Mesothelial cell of epicardium (in vitro differentiated cells): ENCODE measurements around the gene DDIAS. TPM values are rescaled to one million over a fixed set of nuclear protein-coding genes. Genes with fewer than 3 reads are reported as not detected.
"Not testable (repeated sequence)": the region's sequence is repeated elsewhere in the genome, so short reads cannot be mapped to it uniquely, and the experiment has no call there.

ENCODE experiments used
- DNase-seq, 2 experiments: peaks; one replicate each; pipeline ENCODE4 v3.0.0; 2021; ENCODE audit warnings: low spot score in 2 of 2; ENCODE audit not compliant: unreplicated experiment in 2 of 2
- H3K27ac Mint-ChIP-seq: 2 replicates; pipeline ENCODE4 v1.8.0; 2021; ENCODE audit warnings: mixed read lengths
- H3K27me3 Mint-ChIP-seq: 2 replicates; pipeline ENCODE4 v1.8.0; 2021; ENCODE audit warnings: low read depth, mixed read lengths
- H3K36me3 Mint-ChIP-seq: 2 replicates; pipeline ENCODE4 v1.8.0; 2021; ENCODE audit warnings: mixed read lengths
- H3K4me1 Mint-ChIP-seq: 2 replicates; pipeline ENCODE4 v1.8.0; 2021; ENCODE audit warnings: mixed read lengths
- H3K4me3 Mint-ChIP-seq: 2 replicates; pipeline ENCODE4 v1.8.0; 2021; ENCODE audit warnings: mild to moderate bottlenecking, moderate library complexity, mixed read lengths
- H3K9me3 Mint-ChIP-seq: 2 replicates; pipeline ENCODE4 v1.8.0; 2021; ENCODE audit warnings: mixed read lengths
- CTCF ChIP-seq: fragments of 200-600 bp; sonication (generic); IDR thresholded peaks from one replicate; pipeline ENCODE4 v1.5.0; 2021; ENCODE audit warnings: antibody characterized with exemption; ENCODE audit not compliant: unreplicated experiment
- total RNA-seq: library from RNA; stranded (reverse); gene quantifications from 3 replicates; pipeline ENCODE4 v1.2.1, GENCODE V29; 2021

DDIAS gene
- total RNA-seq, 1 donor from 2014 or later = 5.6 TPM

- H3K27ac Mint-ChIP-seq = no peak overlapping the region
Measured at GRCh38 chr11:82959987-82960778, 58.6 kb downstream of the DDIAS start.

GRCh38 chr11:82960779-82961143 lies 59.2 kb downstream of the DDIAS start:
- no peaks in the 10 kb centered on the region for H3K27me3 Mint-ChIP-seq
- H3K4me3 Mint-ChIP-seq = no peak overlapping the region
- H3K36me3 Mint-ChIP-seq = no peaks in the 10 kb centered on the region
- H3K27ac Mint-ChIP-seq = no peak overlapping the region
- no peak for DNase-seq
- H3K4me1 Mint-ChIP-seq = no peaks in the 10 kb centered on the region
- H3K9me3 Mint-ChIP-seq = peaks cover 10% of the 10 kb centered on the region
- no peak for TF ChIP-seq CTCF

More at GRCh38 chr11:82959987-82960778, 58.6 kb downstream of the DDIAS start:
- Mint-ChIP-seq H3K9me3 (peaks cover 10% of the 10 kb centered on the region), H3K4me1 (no peaks in the 10 kb centered on the region), H3K36me3 (no peaks in the 10 kb centered on the region), H3K4me3 (no peak overlapping the region), H3K27me3 (no peaks in the 10 kb centered on the region)
- no peak for DNase-seq
- TF ChIP-seq CTCF = no peak

GRCh38 chr11:82962021-82962420 lies 60.5 kb downstream of the DDIAS start:
- not testable (repeated sequence) for H3K27me3 Mint-ChIP-seq, H3K27ac Mint-ChIP-seq, H3K36me3 Mint-ChIP-seq, H3K4me3 Mint-ChIP-seq, H3K4me1 Mint-ChIP-seq, DNase-seq
- peaks cover 10% of the 10 kb centered on the region for H3K9me3 Mint-ChIP-seq

GRCh38 chr11:82967381-82967780 lies 65.8 kb downstream of the DDIAS start:
- Mint-ChIP-seq H3K36me3 (no peaks in the 10 kb centered on the region), H3K27ac (no peak overlapping the region), H3K4me3 (no peak overlapping the region), H3K9me3 (peaks cover 8% of the 10 kb centered on the region), H3K27me3 (no peaks in the 10 kb centered on the region), H3K4me1 (no peaks in the 10 kb centered on the region)
- no peak for TF ChIP-seq CTCF
- no peak for DNase-seq

GRCh38 chr11:82969811-82970210 lies 68.3 kb downstream of the DDIAS start:
- no peak for TF ChIP-seq CTCF
- no peak for DNase-seq
- Mint-ChIP-seq H3K27me3 (no peaks in the 10 kb centered on the region), H3K27ac (no peak overlapping the region), H3K9me3 (no peaks in the 10 kb centered on the region), H3K36me3 (no peaks in the 10 kb centered on the region), H3K4me1 (no peaks in the 10 kb centered on the region), H3K4me3 (no peak overlapping the region)

- H3K9me3 Mint-ChIP-seq, H3K4me1 Mint-ChIP-seq, H3K27me3 Mint-ChIP-seq, H3K36me3 Mint-ChIP-seq, H3K4me3 Mint-ChIP-seq, DNase-seq, H3K27ac Mint-ChIP-seq: not testable (repeated sequence)
Measured at GRCh38 chr11:82970507-82971083, 69.1 kb downstream of the DDIAS start.

GRCh38 chr11:82971519-82971946 lies 70.0 kb downstream of the DDIAS start:
- not testable (repeated sequence) for H3K4me3 Mint-ChIP-seq, H3K9me3 Mint-ChIP-seq, H3K27me3 Mint-ChIP-seq, H3K36me3 Mint-ChIP-seq, DNase-seq, H3K4me1 Mint-ChIP-seq, H3K27ac Mint-ChIP-seq
